Endothelial cell of umbilical vein (primary cell): ENCODE results near the gene KCNB1. TPM values are rescaled to one million over a fixed set of nuclear protein-coding genes. Genes with fewer than 3 reads are reported as not detected.

Source experiments
- BruUV-seq: library from RNA; stranded (reverse); fragments of 400-500 nt; replicated peaks from 2 replicates; lab custom pipeline; 2021; lab: Mats Ljungman, UMichigan
- CTCF ChIA-PET: fragments of 300-600, 350-600 bp; sonication (Branson Sonifier 250); formaldehyde crosslinking; loops from one replicate; lab custom pipeline; 2021; ENCODE audit warnings: antibody characterized with exemption, inconsistent platforms; lab: Charles Lee
- POLR2A ChIA-PET: fragments of 300-600, 350-600 bp; sonication (Branson Sonifier 250); formaldehyde crosslinking; loops from one replicate; lab custom pipeline; 2021; ENCODE audit warnings: antibody characterized with exemption, inconsistent platforms; lab: Charles Lee
- DNase-seq: peaks from one replicate; pipeline ENCODE4 v3.0.0-alpha.2; 2011; ENCODE audit warnings: low read depth, low spot score
- FAIRE-seq: peaks from 2 replicates; lab custom pipeline; 2011; peaks lifted over from hg19 to GRCh38; lab: Jason Lieb, UNC
- H2AFZ ChIP-seq: 2 replicates; pipeline ENCODE4 v1.6.0; 2012; ENCODE audit warnings: low read depth, low read length, control low read depth, inconsistent platforms
- H3K27ac ChIP-seq: 2 replicates; pipeline ENCODE4 v1.5.1; 2011; ENCODE audit warnings: low read depth, mild to moderate bottlenecking, control low read depth, low read length, moderate library complexity; ENCODE audit not compliant: insufficient read depth
- H3K27me3 ChIP-seq, 2 experiments: 2 replicates each; pipeline versions ENCODE4 v1.6.0 to v1.6.1; 2011; ENCODE audit warnings: low read length in 2 of 2, mixed read lengths in 1 of 2; ENCODE audit not compliant: control insufficient read depth in 2 of 2, insufficient read depth in 2 of 2
- H3K36me3 ChIP-seq, 2 experiments: 2 replicates in 1 of 2; 3 replicates in 1 of 2; pipeline ENCODE4 v1.5.1; 2011; ENCODE audit warnings: low read length in 2 of 2, mild to moderate bottlenecking in 1 of 2, moderate library complexity in 1 of 2; ENCODE audit not compliant: control insufficient read depth in 2 of 2, insufficient read depth in 2 of 2; ENCODE audit errors: extremely low read depth in 1 of 2
- H3K4me1 ChIP-seq: 3 replicates; pipeline ENCODE4 v1.5.1; 2011; ENCODE audit warnings: mild to moderate bottlenecking, low read length; ENCODE audit not compliant: control insufficient read depth, insufficient read depth; ENCODE audit errors: extremely low read depth
- H3K4me2 ChIP-seq: 2 replicates; pipeline ENCODE4 v1.6.1; 2011; ENCODE audit warnings: low read length, control low read depth, mixed read lengths; ENCODE audit not compliant: insufficient read depth
- H3K4me3 ChIP-seq, 3 experiments: fragments of 200-600 bp in 1 of 3; sonication (generic), shearing (Covaris generic) in 1 of 3; replicated peaks in 1 of 3; 2 replicates each; pipeline ENCODE4 v1.5.1; 2011 to 2016; ENCODE audit warnings: control low read depth in 3 of 3, low read length in 3 of 3, mild to moderate bottlenecking in 2 of 3, inconsistent platforms in 1 of 3, low read depth in 1 of 3, moderate library complexity in 1 of 3; ENCODE audit not compliant: insufficient read depth in 1 of 3
- H3K79me2 ChIP-seq: 2 replicates; pipeline ENCODE4 v1.6.0; 2012; ENCODE audit warnings: low read length, inconsistent platforms; ENCODE audit not compliant: control insufficient read depth, insufficient read depth
- H3K9ac ChIP-seq: replicated peaks from 2 replicates; pipeline ENCODE3; 2011; ENCODE audit warnings: low read length, control low read depth; ENCODE audit not compliant: insufficient read depth; ENCODE audit errors: extremely low read depth
- H3K9me1 ChIP-seq: replicated peaks from 3 replicates; pipeline ENCODE4 v1.6.0; 2011; ENCODE audit warnings: mild to moderate bottlenecking, low read length; ENCODE audit not compliant: control insufficient read depth, insufficient read depth; ENCODE audit errors: extremely low read depth
- H3K9me3 ChIP-seq: replicated peaks from 2 replicates; pipeline ENCODE4 v1.5.1; 2012; ENCODE audit warnings: low read length, inconsistent platforms; ENCODE audit not compliant: control insufficient read depth, insufficient read depth
- H4K20me1 ChIP-seq: replicated peaks from 2 replicates; pipeline ENCODE3; 2011; ENCODE audit warnings: mild to moderate bottlenecking, low read length; ENCODE audit not compliant: control insufficient read depth, insufficient read depth; ENCODE audit errors: extremely low read depth
- EZH2 ChIP-seq: IDR thresholded peaks from 2 replicates; pipeline ENCODE4 v1.6.1; 2012; ENCODE audit warnings: borderline replicate concordance, low read depth, mild to moderate bottlenecking, moderate library complexity, low read length, inconsistent platforms; ENCODE audit not compliant: severe bottlenecking
- FOS ChIP-seq: IDR thresholded peaks from 2 replicates; pipeline ENCODE4 v1.6.1; 2011; ENCODE audit warnings: mild to moderate bottlenecking, low read length, moderate library complexity, borderline replicate concordance; ENCODE audit not compliant: insufficient read depth
- GATA2 ChIP-seq: IDR thresholded peaks from 2 replicates; pipeline ENCODE4 v1.7.0; 2011; ENCODE audit warnings: low read depth, mild to moderate bottlenecking, moderate library complexity, mixed read lengths, low read length; ENCODE audit not compliant: insufficient read length, insufficient read depth
- JUN ChIP-seq: IDR thresholded peaks from 2 replicates; pipeline ENCODE4 v1.6.1; 2011; ENCODE audit warnings: borderline replicate concordance, low read depth; ENCODE audit not compliant: insufficient read length, insufficient read depth
- MYC ChIP-seq: IDR thresholded peaks from one replicate; pipeline ENCODE4 v1.6.1; 2011; ENCODE audit warnings: mild to moderate bottlenecking, low read depth, low read length
- POLR2A ChIP-seq: IDR thresholded peaks from 2 replicates; pipeline ENCODE4 v1.6.1; 2012; ENCODE audit warnings: low read depth, mild to moderate bottlenecking, control low read depth, low read length
- POLR2AphosphoS5 ChIP-seq: IDR thresholded peaks from 2 replicates; pipeline ENCODE4 v1.6.1; 2012; ENCODE audit warnings: low read depth, mild to moderate bottlenecking, control low read depth, low read length, moderate library complexity; ENCODE audit not compliant: insufficient read depth
- dilution Hi-C: fragments of 300-500 bp; cut with MboI; formaldehyde crosslinking; loops from one replicate; pipeline ENCODE4 v1.15.0; 2019; ENCODE audit warnings: low sequenced_read_pairs; ENCODE audit not compliant: extremely low pct_ligation_motif_present
- intact Hi-C: fragments of 100-400 bp; cut with micrococcal nuclease; formaldehyde crosslinking; loops from one replicate; pipeline ENCODE4 v1.10.0; 2022
- polyA plus RNA-seq, 4 experiments: library from polyadenylated mRNA; depleted of rRNA in 3 of 4; stranded (reverse) in 3 of 4; unstranded in 1 of 4; fragments of >200 nt; gene quantifications; 2 replicates each; pipeline versions ENCODE4 v1.2.1 to v1.2.3, GENCODE V29; 2011 to 2012; ENCODE audit warnings: missing spikeins in 1 of 4
- total RNA-seq: library from RNA; stranded (reverse); gene quantifications from 2 replicates; pipeline ENCODE4 v1.2.3, GENCODE V29; 2021
- TF ChIP-seq, protein P1 (sequence below): IDR thresholded peaks from 2 replicates; pipeline ENCODE4 v1.6.1; 2011; ENCODE audit not compliant: insufficient read depth, insufficient read length
- TF ChIP-seq, protein P2 (sequence below), 2 donors: IDR thresholded peaks; 1 replicate in 1 of 2; 2 replicates in 1 of 2; pipeline ENCODE4 v1.5.1; 2011; ENCODE audit warnings: low read length in 2 of 2, mild to moderate bottlenecking in 2 of 2, moderate library complexity in 2 of 2, control low read depth in 1 of 2, inconsistent platforms in 1 of 2, low read depth in 1 of 2; ENCODE audit not compliant: insufficient read depth in 1 of 2; ENCODE audit errors: extremely low read depth in 1 of 2

KCNB1 gene
- total and polyA plus RNA-seq, 2 donors (not counting 3 experiments of a cell fraction or from before 2014, with no cell fraction given), result not detected

DNA sequence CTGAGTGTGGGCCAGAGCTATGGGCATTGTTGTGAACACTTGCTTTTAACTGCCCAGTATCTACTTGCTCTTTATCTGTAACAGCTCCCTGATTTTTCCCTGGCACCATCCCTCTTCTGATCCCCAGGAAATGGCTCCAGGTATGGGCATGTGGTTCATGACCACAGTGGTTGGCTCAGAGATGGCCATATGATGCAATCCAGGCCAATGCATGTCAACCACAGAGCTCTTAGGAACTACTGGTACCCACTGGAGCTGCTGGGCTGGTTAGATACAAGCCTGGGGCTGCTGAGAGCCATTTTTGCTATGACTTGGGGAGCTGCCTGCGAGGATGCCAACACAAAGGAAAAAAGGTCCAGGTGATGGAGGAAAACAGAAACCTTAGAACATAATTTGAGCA, 55.6 kb downstream of the KCNB1 start:
- dilution Hi-C loops, result no loop called here
- Histone ChIP-seq H3K4me3 (no peak overlapping the region), H3K9me1 (no peaks in the 10 kb centered on the region), H2AFZ (no peak overlapping the region), H3K9ac (no peak overlapping the region), H3K9me3 (no peaks in the 10 kb centered on the region), H3K27me3 (peaks cover 7 to 18% of the 10 kb centered on the region in 2 experiments), H3K4me1 (no peaks in the 10 kb centered on the region), H3K79me2 (no peaks in the 10 kb centered on the region), H3K27ac (no peak overlapping the region), H3K36me3 (no peaks in the 10 kb centered on the region), H3K4me2 (no peak overlapping the region), H4K20me1 (no peaks in the 10 kb centered on the region)
- no TSS peak for BruUV-seq
- CTCF ChIA-PET, result interaction anchor here (1.0 to 2.7 kb wide), 3 partner anchors 11 to 57 kb away, joined by 3 to 12 read pairs (median 6); no protein-coding TSS in a partner anchor
- FAIRE-seq (no peak), DNase-seq (no peak)
- TF ChIP-seq POLR2A (no peak), GATA2 (no peak), EZH2 (no peak), POLR2AphosphoS5 (no peak), JUN (no peak), FOS (no peak), MYC (no peak)
- TF ChIP-seq, protein P1, sequence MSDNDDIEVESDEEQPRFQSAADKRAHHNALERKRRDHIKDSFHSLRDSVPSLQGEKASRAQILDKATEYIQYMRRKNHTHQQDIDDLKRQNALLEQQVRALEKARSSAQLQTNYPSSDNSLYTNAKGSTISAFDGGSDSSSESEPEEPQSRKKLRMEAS, result no peak
- TF ChIP-seq, protein P2, sequence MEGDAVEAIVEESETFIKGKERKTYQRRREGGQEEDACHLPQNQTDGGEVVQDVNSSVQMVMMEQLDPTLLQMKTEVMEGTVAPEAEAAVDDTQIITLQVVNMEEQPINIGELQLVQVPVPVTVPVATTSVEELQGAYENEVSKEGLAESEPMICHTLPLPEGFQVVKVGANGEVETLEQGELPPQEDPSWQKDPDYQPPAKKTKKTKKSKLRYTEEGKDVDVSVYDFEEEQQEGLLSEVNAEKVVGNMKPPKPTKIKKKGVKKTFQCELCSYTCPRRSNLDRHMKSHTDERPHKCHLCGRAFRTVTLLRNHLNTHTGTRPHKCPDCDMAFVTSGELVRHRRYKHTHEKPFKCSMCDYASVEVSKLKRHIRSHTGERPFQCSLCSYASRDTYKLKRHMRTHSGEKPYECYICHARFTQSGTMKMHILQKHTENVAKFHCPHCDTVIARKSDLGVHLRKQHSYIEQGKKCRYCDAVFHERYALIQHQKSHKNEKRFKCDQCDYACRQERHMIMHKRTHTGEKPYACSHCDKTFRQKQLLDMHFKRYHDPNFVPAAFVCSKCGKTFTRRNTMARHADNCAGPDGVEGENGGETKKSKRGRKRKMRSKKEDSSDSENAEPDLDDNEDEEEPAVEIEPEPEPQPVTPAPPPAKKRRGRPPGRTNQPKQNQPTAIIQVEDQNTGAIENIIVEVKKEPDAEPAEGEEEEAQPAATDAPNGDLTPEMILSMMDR (IDR thresholded peaks at IDR 0.05; ENCODE audit: extremely low read depth in 1 of 2, insufficient read depth in 1 of 2, low read depth in 1 of 2, low read length in 2 of 2), result no peak
- intact Hi-C loops, result no loop called here
- POLR2A ChIA-PET, result no interaction called here
